ENCODE results near the gene CFAP45.

The CFAP45 gene

GRCh38 chr1:159845751-159846629 is 54.0 kb downstream of the CFAP45 start:
- DNase-seq: no peak

GRCh38 chr1:159843459-159843858 is 56.5 kb downstream of the CFAP45 start:
- no peak for DNase-seq

- DNase-seq: no peak
These were observed 58.2 kb downstream of the CFAP45 start for GRCh38 chr1:159841749-159842148.

GRCh38 chr1:159839116-159839849 is 60.7 kb downstream of the CFAP45 start:
- DNase-seq: no peak

GRCh38 chr1:159838715-159839114 is 61.2 kb downstream of the CFAP45 start:
- no peak for DNase-seq

- DNase-seq: no peak
These were observed 64.0 kb downstream of the CFAP45 start for GRCh38 chr1:159835862-159836525.

GRCh38 chr1:159835356-159835755 is 64.6 kb downstream of the CFAP45 start:
- DNase-seq: no peak

GRCh38 chr1:159832309-159832708 is 67.7 kb downstream of the CFAP45 start:
- no peak for DNase-seq

GRCh38 chr1:159831412-159832141 is 68.4 kb downstream of the CFAP45 start:
- DNase-seq: no peak

- no peak for DNase-seq
These were observed 69.2 kb downstream of the CFAP45 start for GRCh38 chr1:159830722-159831121.

GRCh38 chr1:159829822-159830465 is 70.0 kb downstream of the CFAP45 start:
- no peak for DNase-seq

- no peak for DNase-seq
These were observed 70.7 kb downstream of the CFAP45 start for GRCh38 chr1:159829273-159829634.

GRCh38 chr1:159828581-159829272 is 71.2 kb downstream of the CFAP45 start:
- DNase-seq: no peak

GRCh38 chr1:159828176-159828575 is 71.8 kb downstream of the CFAP45 start:
- DNase-seq: no peak

- DNase-seq: no peak
These were observed 72.4 kb downstream of the CFAP45 start for GRCh38 chr1:159827549-159827948.

- no peak for DNase-seq
These were observed 72.9 kb downstream of the CFAP45 start for GRCh38 chr1:159827102-159827490.

- no peak for DNase-seq
These were observed 73.4 kb downstream of the CFAP45 start, which contains the start of gene SLAMF8 for GRCh38 chr1:159826441-159827101. SLAMF8 (plus strand) TSS chr1:159826873; CDS start chr1:159826899, 26 bp downstream.

- DNase-seq: no peak
These were observed 74.4 kb downstream of the CFAP45 start for GRCh38 chr1:159825564-159825963.

GRCh38 chr1:159823406-159823805 is 76.6 kb downstream of the CFAP45 start:
- no peak for DNase-seq

All from amniotic stem cell (primary cell).